AML-193 (cell line): Measurements from ENCODE around the gene PMEPA1.
"Not testable (repeated sequence)": the region's sequence is repeated elsewhere in the genome, so short reads cannot be mapped to it uniquely, and the experiment has no call there.

Experiments used
- DNase-seq, 2 experiments: peaks; one replicate each; lab custom pipeline; 2025; lab: John Stamatoyannopoulos, UW

Gene PMEPA1

GRCh38 chr20:57650266-57650665 lies 59.5 kb downstream of the PMEPA1 start:
- DNase-seq: no peak

GRCh38 chr20:57649617-57650015 lies 60.2 kb downstream of the PMEPA1 start:
- no peak for DNase-seq

GRCh38 chr20:57648878-57649616 lies 60.8 kb downstream of the PMEPA1 start:
- no peak for DNase-seq

- no peak for DNase-seq
These were observed 61.7 kb downstream of the PMEPA1 start for GRCh38 chr20:57647933-57648785.

- DNase-seq: no peak
These were observed 62.5 kb downstream of the PMEPA1 start for GRCh38 chr20:57647006-57647932.

- no peak for DNase-seq
These were observed 70.9 kb downstream of the PMEPA1 start for GRCh38 chr20:57638895-57639236.

- DNase-seq: no peak
These were observed 71.5 kb downstream of the PMEPA1 start for GRCh38 chr20:57638173-57638894.

- no peak for DNase-seq
These were observed 75.8 kb downstream of the PMEPA1 start for GRCh38 chr20:57633945-57634491.

- DNase-seq: no peak
These were observed 77.5 kb downstream of the PMEPA1 start for GRCh38 chr20:57632286-57632685.

GRCh38 chr20:57630061-57630460 lies 79.8 kb downstream of the PMEPA1 start:
- no peak for DNase-seq

- not testable (repeated sequence) for DNase-seq
These were observed 80.3 kb downstream of the PMEPA1 start for GRCh38 chr20:57629491-57629901.

- DNase-seq: not testable (repeated sequence)
These were observed 80.9 kb downstream of the PMEPA1 start for GRCh38 chr20:57628962-57629308.

- DNase-seq: peak; percentile 86 to 90
These were observed 81.5 kb downstream of the PMEPA1 start for GRCh38 chr20:57628047-57628961.

- no peak for DNase-seq
These were observed 82.5 kb downstream of the PMEPA1 start for GRCh38 chr20:57627339-57627738.

GRCh38 chr20:57625978-57626377 lies 83.8 kb downstream of the PMEPA1 start:
- no peak for DNase-seq

GRCh38 chr20:57625181-57625958 lies 84.4 kb downstream of the PMEPA1 start:
- no peak for DNase-seq

GRCh38 chr20:57624124-57624523 lies 85.7 kb downstream of the PMEPA1 start:
- no peak for DNase-seq

- peak; percentile 2 to 37 for DNase-seq
These were observed 87.0 kb downstream of the PMEPA1 start for GRCh38 chr20:57622579-57623381.

- no peak for DNase-seq
These were observed 87.6 kb downstream of the PMEPA1 start for GRCh38 chr20:57622201-57622570.
